Skin of body (tissue), 2 donors: ENCODE results near the gene P4HA1. TPM values are rescaled to one million over a fixed set of nuclear protein-coding genes. Genes with fewer than 3 reads are reported as not detected.

Experiments used
- DNase-seq: peaks from one replicate; lab custom pipeline; 2025; lab: John Stamatoyannopoulos, UW
- total RNA-seq: library from RNA; depleted of rRNA; stranded (reverse); fragments of >200 nt; gene quantifications from one replicate; pipeline ENCODE4 v1.2.3, GENCODE V29; 2014

P4HA1 gene
- total RNA-seq, 1 donor from 2014 or later, result 65.1 TPM

DNA sequence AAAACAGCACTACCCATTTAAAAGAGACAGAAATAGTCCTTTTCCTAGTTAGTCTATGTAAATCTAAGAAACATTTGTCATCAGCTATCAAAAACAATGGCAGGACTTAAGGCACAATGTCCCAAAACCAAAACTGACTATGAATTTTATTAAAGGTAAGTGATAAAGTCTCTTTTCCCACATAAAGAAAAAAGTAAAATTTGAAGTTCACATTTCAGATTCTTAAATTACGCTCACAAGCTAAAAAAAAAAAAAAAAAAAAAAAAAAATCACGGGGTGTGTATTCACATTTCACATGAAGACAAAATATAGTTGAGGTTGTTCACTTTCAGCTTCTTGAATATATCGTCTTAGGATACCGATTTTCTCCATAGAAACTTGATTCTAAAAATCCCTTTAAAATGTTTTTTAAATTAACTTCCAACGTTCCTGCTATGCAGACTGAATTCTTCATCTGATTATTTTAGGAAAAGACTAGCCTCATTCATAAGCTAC, 1.6 kb downstream of the P4HA1 start:
- no peak for DNase-seq

DNA sequence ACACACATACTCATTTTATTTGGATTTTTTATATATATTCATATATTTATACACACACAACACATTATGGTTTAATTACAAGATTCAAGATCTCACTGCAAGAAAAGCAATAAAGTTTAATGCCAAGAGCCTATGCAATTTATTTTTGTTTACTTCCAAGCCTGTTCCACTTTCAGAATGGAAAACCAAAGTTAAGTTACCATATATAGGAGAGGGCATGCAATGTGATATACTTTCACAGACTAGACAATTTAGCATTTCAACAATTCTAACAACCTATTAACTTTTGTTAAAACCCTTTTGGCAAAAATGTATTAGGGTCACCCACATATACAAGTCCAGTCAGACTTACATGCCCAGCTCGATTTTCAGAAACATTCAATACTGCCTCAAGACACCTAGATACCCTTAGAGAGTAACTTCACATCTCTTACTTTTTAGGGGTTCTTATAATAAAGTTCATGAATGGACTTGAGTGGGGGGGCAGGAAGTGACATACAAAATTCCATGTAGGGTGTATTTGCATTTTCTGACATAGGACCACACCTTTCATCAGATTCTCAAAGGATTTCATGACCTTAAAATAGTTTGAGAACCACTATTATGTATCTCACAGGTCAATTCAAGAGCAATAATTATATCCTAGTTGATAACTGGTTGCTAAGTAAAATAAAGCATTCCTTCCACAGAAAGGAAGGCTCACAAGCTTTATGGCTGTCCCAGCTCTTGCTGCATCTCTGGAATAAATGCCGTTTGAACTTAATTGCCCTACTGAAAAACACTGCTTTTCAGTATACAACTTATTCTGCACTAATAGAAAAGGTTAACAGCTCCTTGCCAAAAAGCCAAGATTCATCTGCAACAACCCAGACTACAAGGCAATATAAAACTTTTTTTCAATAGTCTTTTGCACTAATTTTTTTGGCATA, 2.5 kb downstream of the P4HA1 start:
- DNase-seq, result peak; percentile 54

- DNase-seq, result no peak
Measured at GRCh38 chr10:73092830-73093229, 3.8 kb downstream of the P4HA1 start.

DNA sequence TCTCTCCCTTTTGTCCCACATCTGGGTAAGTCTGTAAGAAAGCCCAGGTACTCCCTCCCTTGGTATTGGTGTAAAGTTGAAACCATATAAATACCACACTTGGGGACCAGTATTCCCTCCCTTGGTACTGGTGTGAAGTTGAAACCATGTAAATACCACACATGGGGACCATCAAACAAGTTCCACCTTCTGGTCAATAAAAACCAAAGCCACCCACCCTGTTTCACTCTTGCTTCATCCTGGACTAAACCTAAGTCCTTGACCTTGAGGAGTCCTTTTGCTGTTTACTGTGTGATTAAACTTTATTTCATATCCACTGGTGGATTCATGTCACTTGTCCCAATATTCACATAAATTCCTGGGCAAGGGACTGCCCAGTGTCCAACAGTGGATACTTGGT, 8.4 kb downstream of the P4HA1 start:
- no peak for DNase-seq

DNA sequence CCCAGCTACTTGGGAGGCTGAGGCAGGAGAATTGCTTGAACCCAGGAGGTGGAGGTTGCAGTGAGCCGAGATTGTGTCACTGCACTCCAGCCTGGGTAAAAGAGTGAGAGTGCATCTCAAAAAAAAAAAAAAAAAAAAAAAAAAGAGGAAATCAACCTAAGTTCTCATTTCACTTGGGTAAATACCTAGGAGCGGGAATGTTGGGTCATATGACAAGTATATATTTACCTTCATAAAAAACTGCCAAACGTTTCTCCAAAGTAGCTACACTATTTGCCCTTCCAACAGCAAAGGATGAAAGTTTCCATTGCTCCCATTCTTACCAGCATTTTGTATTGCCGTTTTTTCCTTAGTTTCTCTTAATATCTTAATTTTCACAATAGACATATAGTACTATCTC, 9.8 kb downstream of the P4HA1 start:
- no peak for DNase-seq

DNA sequence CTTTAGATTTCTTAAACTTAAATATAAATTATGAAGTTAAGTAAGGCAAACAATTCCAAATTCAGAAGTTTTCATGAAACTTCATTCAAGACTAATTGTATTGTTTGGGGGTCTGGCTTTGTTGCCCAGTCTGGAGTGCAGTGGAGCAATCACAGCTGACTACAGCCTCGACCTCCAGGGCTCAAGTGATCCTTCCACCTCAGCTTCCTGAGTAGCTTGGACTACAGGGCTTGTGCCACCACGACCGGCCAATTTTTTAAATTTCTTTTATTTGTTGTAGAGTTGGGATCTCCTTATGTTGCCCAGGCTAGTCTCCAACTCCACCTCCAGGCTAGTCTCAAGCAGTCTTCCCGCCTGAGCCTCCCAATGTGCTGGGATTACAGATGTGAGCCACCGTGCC, 12.5 kb downstream of the P4HA1 start:
- DNase-seq, result no peak

DNA sequence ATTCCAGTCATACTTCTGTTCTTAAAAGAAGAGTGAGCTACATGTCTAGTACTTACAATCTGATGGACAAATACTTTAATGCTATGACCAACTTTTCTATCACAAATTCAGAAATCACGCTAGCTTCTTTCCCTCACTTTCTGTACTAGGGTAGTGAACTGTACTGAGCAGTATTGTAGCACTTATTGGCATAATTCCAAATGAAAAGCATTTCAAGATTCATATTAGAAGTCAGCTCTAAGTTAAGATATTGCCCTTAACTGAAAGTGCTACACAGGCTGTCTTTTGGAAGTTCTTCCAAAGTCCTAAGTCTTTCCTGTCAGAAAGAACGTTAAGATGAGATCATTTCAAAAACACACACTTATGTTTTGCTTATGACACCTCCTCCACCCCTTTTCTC, 13.4 kb downstream of the P4HA1 start:
- DNase-seq, result peak; percentile 7

DNA sequence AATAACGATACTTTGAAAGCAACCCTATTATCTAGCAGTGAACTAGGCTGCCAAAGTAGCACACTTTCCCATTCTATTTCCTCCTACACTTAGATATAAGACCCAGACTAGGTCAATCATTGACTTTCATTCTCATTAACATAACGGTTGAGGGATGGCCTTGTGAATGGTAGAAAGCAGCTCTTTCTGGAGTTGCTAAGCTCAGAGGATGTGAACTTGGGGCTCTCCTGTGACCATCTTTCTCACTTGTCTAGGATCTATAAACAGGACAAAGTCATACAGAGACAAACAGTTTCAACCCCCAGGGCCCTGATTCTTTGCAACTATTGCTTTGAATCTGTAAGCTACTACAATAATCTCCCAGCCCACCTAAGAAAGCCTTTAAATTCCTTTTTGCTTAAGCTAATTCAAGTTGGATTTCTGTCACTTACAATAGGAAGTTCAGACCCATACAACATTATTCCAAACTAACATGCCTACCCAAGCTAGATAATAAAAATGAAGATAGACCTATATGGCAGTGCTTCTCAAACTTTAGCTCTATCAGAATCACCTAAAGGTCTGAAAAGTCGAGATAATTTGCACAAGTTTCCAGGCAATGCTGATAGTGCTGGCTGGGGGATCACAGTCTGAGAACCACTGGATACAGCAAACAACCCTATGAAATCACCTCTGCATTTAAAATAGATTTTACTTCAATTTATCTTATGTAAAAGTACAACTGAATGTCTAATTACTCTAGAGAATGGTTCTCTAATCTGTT, 16.7 kb downstream of the P4HA1 start:
- no peak for DNase-seq

GRCh38 chr10:73076360-73077183, 20.1 kb downstream of the P4HA1 start:
- DNase-seq, result peak; percentile 84

DNA sequence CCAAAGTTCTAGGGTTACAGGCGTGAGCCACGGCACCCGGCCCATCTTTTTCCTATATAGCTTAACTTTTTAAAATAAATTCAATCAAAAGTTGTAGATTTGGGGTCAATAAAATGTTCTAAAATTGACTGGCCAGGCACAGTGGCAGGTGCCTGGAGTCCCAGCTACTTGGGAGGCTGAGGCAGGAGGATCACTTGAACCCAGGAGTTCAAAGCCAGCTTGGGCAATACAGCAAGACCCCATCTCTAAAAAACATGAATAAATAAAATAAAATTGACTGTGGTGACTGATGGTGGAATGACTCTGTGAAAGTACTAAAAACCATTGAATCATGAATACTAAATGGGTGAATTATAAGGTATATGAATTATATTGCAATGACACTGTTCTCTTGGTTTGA, 20.8 kb downstream of the P4HA1 start:
- no peak for DNase-seq

DNA sequence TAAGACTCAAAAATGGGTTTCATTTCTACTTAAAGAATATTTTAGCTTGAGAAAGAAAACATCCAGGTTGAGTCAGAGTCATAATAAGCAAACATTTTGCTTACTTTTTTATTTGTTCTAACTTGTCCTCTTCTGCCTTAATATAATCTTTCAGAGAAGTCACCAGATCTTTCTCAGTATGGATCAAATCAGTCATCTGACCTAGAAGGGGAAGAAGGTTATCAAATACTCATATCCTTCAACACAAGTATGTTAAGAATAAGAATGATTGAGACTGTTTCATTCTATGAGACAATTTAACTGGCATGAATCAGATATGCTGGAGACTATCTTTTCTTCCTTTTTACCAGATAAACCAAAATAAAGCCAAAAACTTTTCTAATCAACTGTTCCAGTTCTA, 23.0 kb downstream of the P4HA1 start:
- DNase-seq, result no peak

GRCh38 chr10:73065441-73065840, 31.2 kb downstream of the P4HA1 start:
- DNase-seq, result no peak

- DNase-seq, result no peak
Measured at GRCh38 chr10:73061743-73062142, 34.9 kb downstream of the P4HA1 start.

GRCh38 chr10:73060738-73061635, 35.7 kb downstream of the P4HA1 start:
- DNase-seq, result no peak

DNA sequence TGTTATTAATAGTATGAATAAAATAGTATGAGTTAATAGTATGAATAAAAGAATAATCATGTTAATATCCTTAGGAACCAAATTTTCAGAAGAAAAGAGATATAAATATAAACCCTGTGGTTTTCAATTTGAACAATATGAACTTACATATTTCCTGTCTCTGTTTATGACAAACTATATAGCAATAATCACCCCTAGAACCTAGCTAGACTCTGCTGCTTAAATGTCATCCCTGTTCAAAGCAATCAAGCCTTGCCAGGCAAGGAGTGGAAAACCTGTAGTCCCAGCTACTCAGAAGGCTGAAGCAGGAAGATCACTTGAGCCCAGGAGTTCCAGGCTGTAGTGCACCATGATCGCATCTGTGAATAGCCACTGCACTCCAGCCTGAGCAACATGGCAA, 36.5 kb downstream of the P4HA1 start:
- no peak for DNase-seq

- no peak for DNase-seq
Measured at GRCh38 chr10:73058057-73058591, 38.5 kb downstream of the P4HA1 start.

GRCh38 chr10:73054286-73054685, 42.4 kb downstream of the P4HA1 start:
- DNase-seq, result no peak

DNA sequence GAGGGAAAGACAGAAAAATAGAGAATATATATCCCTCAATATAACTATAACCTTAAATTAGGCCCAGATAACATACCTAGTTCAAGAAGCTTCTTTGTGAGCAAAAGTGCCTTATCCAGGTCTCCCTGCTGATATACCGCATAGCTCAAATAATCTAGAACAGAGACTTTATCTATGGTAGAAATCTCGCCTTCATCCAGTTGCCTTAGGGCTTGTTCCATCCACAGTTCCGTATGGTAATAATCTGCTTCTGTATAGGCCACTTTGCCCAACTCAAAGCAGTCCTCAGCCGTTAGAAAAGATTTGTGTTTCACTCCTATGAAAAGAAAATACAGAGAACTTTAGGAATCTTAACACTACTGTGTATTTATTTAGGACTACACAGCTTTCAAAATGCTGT, 43.4 kb downstream of the P4HA1 start:
- no peak for DNase-seq

DNA sequence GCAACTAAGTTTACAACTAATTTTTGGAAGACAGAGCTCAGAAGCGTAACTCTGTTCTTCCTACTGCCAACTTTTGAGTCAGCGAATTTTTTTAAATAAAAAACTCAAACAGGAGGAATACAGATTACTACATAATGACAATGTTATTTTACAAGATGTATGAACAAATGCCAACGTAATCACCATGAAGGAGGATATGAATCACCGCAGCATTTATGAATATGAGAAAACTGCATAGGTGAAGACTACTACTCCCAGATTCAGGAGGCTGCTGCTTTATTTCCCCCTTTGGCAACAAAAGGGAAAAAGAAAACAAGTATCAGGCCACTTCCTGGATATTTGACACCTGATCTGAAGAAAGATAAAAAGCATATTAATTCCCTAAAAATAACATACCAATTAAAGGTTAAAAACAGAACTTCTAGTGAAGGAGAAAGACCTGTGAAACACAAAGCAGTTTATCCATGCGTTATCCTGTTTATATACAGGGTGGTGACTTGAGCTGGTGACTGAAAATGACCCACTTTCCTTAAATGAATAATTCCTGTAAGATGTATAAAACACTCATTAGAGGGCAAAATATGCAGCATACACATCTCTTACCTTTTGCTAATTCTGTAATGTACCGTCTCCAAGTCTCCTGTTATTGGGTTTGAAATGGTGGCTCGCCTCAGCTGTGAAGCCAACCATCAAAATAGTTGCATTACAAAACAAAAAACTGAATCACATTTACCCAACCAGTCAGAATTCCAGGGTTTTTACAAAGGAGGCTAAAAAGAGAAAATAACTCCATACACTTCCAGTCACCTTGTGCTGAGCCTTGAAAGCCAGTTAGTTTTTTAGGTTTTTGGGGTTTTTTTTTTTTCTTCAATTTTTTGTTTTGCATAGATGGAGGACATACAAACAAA, 52.0 kb downstream of the P4HA1 start:
- DNase-seq, result peak; percentile 10
